RCC 7860 (cell line): ENCODE data around the gene DUS1L.

Experiments used
- DNase-seq: peaks from one replicate; pipeline ENCODE4 v3.0.0-alpha.2; 2015; ENCODE audit warnings: low spot score
- FAIRE-seq: peaks from 2 replicates; lab custom pipeline; 2012; peaks lifted over from hg19 to GRCh38; lab: Jason Lieb, UNC

Gene DUS1L

GRCh38 chr17:82101301-82101715 is 35.7 kb upstream of the DUS1L start:
- FAIRE-seq (no peak), DNase-seq (no peak)

DNA sequence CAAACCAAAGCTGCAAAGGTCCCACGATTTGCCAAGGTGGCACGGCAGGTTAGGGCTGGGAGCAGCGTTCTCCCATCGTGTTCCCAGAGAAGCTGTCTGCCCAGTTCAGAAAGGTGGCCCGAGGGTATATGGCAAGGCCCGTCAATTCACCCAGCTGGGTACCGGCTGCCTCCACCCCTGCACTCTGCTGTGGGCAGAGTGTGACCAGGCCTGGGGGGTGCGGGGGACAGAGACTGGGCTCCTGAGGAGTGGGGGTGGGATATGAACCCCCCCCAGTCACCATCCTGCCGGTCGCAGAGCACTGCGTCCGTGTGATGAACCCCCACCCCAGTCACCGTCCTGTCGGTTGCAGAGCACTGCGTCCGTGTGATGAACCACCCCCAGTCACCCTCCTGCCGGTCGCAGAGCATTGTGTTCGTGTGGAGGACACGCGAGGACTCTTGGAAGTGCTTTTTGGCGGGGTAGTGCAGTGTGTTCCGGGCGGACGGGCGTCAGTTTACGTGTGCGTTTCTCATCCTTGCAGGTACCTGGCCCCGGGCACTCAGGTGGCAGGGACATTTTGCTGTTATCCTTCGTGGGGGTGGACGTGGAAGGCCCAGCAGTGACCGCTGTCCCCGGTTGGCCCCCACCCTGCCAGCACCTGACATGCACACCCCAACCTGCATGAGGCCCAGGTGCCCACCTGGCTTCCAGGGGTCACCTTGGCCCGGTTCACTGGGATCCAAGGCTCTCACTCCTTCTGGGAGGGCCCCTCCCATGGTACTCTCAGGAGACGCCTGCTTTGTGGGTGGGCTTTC is 35.1 kb upstream of the DUS1L start:
- no peak for FAIRE-seq
- DNase-seq: no peak

GRCh38 chr17:82098939-82099763 is 33.5 kb upstream of the DUS1L start:
- no peak for DNase-seq
- no peak for FAIRE-seq

DNA sequence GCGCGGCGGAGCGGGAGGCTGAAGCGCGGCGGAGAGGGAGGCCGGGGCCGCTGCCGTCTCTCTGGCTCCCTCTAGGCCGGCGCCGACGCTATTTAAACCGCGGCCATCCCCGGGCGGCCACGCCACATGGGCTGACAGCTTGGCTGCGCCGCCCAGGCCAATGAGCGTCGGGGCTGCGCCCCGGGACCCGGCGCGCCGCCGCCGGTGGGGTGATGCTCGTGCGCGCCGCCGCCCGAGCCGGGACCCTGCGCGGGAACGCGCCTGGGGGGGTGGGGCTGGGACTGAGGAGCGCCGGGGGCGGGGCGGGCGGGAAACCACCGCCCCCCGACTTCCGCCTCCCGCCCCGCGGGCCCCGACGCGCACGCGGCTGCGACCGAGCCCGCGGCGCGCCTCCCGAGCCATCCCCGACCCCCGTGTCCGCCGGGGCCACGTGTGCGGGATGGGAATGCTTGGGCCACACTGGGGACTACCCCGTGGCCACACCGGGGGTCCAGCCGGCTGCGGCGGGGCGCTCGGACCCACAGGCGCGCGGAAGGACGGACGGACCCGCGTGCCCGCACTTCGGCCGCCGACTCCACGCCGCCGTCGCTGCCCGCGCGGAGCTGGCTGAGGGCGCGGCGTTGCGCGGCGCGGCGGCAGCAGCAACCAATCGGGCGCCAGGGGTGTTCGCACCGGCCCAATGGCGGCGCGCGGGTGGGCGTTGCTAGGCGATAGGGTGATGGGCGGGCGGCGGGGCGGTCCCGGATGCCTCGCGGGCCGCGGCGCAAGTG is 32.8 kb upstream of the DUS1L start, which contains the start of gene FASN:
FASN (minus strand) TSS at position 68 of the 770 bp plus-strand sequence. CDS start 1,791 bp downstream, outside the sequence.
- DNase-seq: peak; percentile 88
- FAIRE-seq: no peak

DNA sequence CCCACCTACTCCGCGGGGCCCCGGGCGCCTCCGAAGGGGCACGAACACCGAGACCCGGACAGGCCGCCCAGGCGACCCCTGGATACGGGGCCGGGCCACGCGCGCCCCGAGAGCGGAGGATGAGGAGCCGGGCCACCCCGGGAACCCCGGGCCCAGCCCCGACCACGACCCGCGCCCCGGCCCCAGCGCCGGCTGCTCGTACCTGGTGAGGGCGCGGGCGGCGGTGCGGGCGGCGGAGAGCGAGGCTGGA is 32.2 kb upstream of the DUS1L start:
- FAIRE-seq: no peak
- DNase-seq: no peak

DNA sequence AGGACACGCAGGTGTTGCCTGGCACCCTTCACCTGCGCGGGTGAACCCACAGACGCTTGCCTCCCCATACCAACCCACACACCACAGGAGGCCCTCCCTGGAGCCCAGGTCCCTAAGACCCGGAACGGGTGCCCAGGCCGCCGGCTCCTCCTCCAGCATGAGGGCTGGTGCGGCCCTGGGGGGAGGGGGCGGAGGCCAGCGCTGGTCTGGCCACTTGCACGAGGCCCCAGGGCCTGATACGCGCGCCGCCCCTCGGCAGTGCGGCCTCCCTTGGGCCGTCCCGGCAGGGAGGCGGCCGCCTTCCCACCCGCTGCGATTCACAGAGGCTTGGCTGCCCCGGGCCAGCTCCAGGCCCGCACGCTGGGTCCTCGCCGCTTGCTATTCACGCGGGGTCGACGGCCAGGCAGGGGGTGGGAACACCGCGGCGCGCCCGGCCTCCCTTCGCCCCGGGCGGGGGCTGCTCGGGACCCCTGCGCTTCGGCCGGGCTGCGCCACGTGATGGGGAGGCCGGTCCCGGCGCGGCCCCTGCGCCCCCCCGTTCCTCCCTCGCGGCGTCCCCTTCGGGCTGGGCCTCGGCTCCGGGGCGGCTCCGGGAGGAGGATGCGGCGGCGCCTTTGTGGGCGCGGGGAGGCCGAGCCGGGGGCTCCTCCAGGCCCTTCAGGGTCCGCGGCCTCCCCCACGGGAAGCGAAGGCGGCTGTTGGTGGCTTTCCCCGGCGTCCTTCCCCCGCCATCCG is 31.7 kb upstream of the DUS1L start:
- FAIRE-seq (no peak), DNase-seq (peak; percentile 21)

- DNase-seq (no peak), FAIRE-seq (no peak)
Observed at GRCh38 chr17:82096709-82097183, 31.1 kb upstream of the DUS1L start.

DNA sequence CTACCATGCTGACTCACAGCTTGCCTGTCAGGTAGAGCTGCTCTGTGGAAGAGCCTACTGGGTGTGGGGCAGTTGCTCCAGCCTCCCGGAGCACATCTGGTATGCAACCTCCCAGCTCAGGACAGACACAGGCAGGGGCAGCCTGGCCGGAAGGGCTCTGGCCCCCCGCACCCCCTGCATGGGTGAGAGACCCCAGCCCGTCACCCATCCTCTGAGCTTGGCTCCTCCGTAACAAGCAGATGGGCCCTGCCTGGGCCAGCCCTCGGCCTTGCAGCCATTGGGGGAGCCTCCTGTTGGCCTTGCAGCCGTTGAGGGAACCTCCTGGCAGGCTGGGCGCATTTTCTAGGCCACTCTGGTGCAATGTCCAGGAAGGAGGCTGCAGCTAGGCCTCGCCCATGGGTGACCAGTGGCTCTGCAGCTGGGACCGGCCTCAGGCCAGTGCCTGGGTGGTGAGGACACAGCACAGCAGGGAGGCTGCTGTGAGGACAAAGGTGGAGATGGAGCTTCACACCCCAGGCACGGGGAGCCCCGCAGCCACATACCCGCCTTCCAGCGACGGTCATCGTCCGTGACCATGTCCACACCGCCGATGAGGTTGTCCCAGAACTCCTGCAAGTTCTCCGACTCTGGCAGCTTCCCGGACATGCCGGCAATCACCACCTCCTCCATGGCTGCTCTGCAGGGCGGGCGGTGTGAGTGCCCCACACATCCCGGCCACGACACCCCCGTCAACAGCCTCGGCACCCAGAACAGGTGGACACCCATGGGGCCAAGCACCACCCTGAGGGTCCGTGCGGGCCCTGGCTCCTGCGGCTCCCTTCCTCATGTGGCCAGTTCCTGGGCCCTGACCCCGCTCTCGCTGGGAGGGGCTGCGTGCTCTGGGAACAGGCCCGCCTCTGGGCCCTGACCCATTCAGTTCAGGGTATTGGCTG is 30.4 kb upstream of the DUS1L start:
- FAIRE-seq: no peak

DNA sequence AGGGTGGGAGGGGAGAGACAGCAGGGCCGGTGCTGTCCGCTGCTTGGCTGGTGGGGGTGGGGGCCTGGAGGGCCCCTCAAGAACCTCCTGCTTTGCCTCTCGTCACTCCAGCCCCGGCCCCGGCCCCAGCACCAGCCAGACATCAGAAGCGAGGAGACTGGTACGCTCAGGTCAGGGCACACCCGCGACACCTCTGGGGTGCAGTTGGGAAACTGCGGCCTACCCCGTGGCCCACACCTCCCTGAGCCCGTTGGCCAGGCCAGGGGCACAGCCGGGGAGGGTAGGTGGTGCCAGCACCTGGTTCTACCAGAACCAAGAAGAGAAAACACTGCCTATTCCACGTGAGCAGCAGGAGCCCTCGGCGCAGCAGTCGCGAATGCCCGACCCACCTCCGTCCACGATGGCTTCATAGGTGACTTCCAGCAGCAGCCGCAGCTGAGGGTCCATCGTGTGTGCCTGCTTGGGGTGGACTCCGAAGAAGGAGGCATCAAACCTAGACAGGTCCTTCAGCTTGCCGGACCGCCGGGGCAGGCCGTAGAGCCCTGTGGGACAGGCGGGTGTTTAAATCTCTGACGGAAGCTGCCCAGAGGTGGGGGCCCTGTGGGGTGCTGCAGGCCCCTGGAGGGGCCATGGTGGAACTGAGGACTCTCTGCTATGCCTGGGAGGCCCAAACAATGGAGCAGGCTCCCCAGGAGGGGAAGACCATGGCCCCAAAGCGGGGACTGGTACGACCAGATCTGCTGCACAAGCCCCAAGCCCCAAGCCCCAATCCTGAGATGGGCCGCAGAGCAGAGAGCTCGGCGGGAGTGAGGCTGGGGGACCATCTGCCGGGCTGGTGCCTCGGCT is 29.6 kb upstream of the DUS1L start:
- FAIRE-seq: no peak
- no peak for DNase-seq

More for the DNA sequence above, 30.4 kb upstream of the DUS1L start:
- DNase-seq: no peak

DNA sequence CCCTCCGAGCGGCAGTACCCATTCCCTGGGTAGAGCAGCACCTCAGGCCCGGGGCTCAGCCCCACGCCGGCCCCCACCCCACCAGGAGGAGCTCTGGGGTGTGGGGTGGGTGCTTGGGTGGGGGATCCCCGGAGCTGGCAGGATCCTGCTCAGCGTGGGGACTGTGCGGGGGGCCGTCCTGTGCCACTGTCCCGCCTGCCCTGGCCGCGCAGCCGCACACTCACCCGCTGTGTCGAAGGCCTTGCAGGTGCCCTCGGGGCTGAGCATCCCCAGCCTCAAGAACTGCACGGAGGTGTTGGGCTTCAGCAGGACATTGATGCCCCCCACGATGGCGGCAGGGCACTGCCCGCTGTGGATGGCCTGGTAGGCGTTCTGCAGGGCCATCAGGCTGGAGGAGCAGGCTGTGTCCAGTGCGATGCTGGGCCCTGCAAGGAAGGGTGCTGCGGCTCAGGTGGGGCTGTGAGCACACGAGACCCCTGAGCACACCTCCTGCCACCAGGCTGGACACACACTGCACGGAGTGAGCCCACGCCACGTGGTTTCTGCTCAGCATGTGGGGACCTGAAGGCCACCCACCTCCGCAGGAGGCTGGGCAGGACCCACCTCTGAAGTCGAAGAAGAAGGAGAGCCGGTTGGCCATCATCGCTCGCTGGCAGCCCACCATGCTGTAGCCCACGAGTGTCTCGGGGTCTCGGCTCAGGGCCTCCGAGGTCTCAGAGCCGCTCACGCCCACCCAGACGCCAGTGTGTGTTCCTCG is 27.6 kb upstream of the DUS1L start:
- no peak for FAIRE-seq
- no peak for DNase-seq

GRCh38 chr17:82092628-82092994 is 27.0 kb upstream of the DUS1L start:
- no peak for DNase-seq
- FAIRE-seq: no peak

DNA sequence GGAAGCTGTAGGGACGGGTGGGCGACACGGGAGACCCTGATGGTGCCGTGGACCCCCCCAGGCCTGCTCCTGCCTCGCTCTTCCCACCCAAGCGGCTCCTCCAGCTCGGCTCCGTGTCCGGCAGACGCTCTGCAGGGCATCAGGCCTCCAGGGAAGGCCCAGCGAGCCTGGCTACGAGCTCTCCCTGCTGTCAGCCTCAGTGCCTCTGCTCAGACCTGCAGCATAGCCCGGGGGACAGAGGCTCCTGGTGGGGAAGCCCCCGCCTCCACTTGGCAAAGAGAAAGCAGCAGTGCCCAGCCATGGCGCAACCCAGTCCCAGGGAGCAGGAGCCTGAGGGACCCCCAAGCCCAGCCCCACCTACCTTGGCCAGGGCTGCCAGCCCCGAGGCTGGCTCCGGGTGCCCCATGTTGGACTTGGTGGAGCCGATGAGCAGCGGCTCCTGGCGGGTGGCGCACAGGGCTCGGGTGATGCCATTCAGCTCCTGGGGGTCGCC is 26.5 kb upstream of the DUS1L start:
- no peak for DNase-seq
- FAIRE-seq: no peak

DNA sequence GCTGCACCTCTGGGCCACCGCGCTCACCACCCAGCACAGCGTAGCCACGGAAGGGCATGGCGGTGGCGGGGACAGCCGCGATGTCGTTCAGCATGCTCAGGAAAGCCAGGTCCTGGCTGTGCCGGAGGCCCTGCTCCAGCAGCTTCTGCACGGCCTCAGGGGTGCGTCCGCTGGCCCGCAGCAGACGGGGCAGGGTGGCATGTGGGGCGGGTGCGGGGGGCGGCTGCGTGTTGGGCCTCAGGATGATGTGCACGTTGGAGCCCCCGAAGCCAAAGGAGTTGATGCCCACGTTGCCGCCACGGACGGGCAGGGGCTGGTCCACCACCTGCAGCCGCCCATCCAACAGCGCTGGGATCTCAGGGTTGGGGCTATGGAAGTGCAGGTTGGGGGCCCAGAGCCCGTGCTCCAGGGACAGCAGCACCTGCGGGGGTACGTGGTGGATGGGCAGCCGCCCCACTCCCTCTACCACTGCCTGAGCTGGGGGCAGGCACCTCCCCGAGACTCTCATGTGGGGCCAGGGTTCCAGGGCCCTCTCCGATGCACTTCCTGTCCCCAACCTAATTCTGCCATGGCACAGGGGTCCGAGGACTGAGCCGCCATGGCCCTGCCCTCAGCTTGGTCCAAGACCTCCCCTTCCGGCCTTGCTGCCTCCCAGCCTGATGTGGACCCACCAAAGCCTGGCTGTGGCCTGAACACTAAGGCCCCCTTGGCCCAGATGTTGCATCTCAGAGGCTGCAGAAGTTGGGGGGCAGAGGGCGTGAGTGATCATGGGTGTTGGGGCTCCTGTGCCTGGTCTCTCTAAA is 25.9 kb upstream of the DUS1L start:
- no peak for FAIRE-seq
- DNase-seq: no peak

DNA sequence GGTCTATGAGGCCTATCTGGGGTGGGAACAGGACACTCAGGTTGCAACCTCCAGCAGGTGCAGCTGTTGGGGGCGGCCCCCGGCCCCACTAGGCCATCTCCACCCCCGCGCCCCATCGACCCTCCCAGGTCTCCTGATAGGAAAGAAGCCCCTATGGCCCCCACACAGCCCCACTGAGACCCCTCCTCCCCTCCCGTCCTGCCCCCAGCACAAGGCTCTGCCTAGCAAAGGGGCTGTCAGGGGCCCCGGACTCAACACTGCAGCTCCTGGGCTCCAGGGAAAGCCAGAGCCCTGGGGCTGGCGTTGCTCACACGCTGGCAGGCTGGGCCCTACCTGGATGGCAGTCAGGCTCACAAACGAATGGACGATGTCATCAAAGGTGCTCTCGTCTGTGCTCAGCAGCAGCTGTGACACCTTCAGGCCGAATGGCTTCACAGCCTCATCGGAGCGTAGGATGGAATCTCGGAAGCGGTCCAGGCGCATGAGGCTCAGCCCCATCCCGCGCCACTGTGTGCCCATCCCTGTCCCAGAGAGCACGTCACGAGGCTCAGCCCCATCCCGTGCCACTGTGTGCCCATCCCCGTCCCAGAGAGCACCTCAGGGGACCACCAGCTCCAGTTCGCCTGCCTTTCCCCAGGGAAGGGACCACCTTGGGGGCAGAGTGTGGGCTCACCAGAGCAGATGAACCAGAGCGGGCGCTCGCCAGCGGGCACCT is 25.1 kb upstream of the DUS1L start:
- FAIRE-seq (no peak), DNase-seq (no peak)

GRCh38 chr17:82089723-82090548 is 24.3 kb upstream of the DUS1L start:
- no peak for FAIRE-seq
- no peak for DNase-seq
